ENCODE results near the gene PPEF2. TPM values are rescaled to one million over a fixed set of nuclear protein-coding genes. Genes with fewer than 3 reads are reported as not detected.
A peak's percentile ranks its signal among the peaks of the same experiment; 100 is the strongest.

The PPEF2 gene
- total and polyA plus RNA-seq, 10 of the 15 experiments (the other 5 are each of a cell fraction or from before 2014, with no cell fraction given) = not detected

- TF ChIP-seq CUX1 (IDR thresholded peaks at IDR 0.05; ENCODE audit: insufficient replicate concordance, low read depth, low read length) = no peak
- TF ChIP-seq ZBED1 (IDR thresholded peaks at IDR 0.05; ENCODE audit: borderline replicate concordance) = no peak
- TF ChIP-seq USF2 (IDR thresholded peaks at IDR 0.05; ENCODE audit: borderline replicate concordance, low read depth, low read length) = no peak
- no peak for TF ChIP-seq PRDM15 (CRISPR knock-in tag; IDR thresholded peaks at IDR 0.05)
- no peak for TF ChIP-seq LARP7 (IDR thresholded peaks at IDR 0.05)
- TF ChIP-seq NR2C2 (IDR thresholded peaks at IDR 0.05; ENCODE audit: borderline replicate concordance, control insufficient read depth, insufficient read length, low read depth) = no peak
- TF ChIP-seq E2F4 (IDR thresholded peaks at IDR 0.05; ENCODE audit: low read depth, low read length) = no peak
- TF ChIP-seq CREB1 (IDR thresholded peaks at IDR 0.05; ENCODE audit: low read depth) = no peak
- TF ChIP-seq SUPT20H (IDR thresholded peaks at IDR 0.05; ENCODE audit: borderline replicate concordance, control insufficient read depth, low read depth, low read length) = no peak
- TF ChIP-seq SMC3 (IDR thresholded peaks at IDR 0.05; ENCODE audit: borderline replicate concordance, low read length) = peak; percentile 29; the same call in 1 of the 2 replicates
- no peak for TF ChIP-seq CEBPB (IDR thresholded peaks at IDR 0.05; ENCODE audit: borderline replicate concordance in 1 of 2, low read depth in 2 of 2, low read length in 2 of 2)
- no peak for TF ChIP-seq CBX3 (IDR thresholded peaks at IDR 0.05; ENCODE audit: borderline replicate concordance, low read depth)
- TF ChIP-seq POLR2AphosphoS5 (IDR thresholded peaks at IDR 0.05; ENCODE audit: low read length) = no peak
- no peak for TF ChIP-seq SREBF1 (IDR thresholded peaks at IDR 0.05; ENCODE audit: low read length)
- TF ChIP-seq KLF5 (IDR thresholded peaks at IDR 0.05; ENCODE audit: partially characterized antibody) = no peak
- no peak for TF ChIP-seq NKRF (conservative IDR thresholded peaks at IDR 0.05)
- TF ChIP-seq BRCA1 (IDR thresholded peaks at IDR 0.05; ENCODE audit: low read depth, low read length) = no peak
- TF ChIP-seq POLR2A (IDR thresholded peaks at IDR 0.05; ENCODE audit: low read depth, low read length) = no peak
Observed at GRCh38 chr4:75895744-75896314, 6.4 kb downstream of the PPEF2 start (continued).

All from GM12878 (cell line).